K562 (cell line): ENCODE results near the gene OR6K6. TPM values are rescaled to one million over a fixed set of nuclear protein-coding genes. Genes with fewer than 3 reads are reported as not detected.

Experiments used
- ATF7 ChIP-seq: fragments of 450-650 bp; IDR thresholded peaks from 2 replicates; pipeline ENCODE4 v1.7.1; 2014; ENCODE audit warnings: mild to moderate bottlenecking, moderate library complexity
- BHLHE40 ChIP-seq: IDR thresholded peaks from 2 replicates; pipeline ENCODE4 v1.6.1; 2011; ENCODE audit warnings: low read length, improper control_type of control experiment
- CXXC5 ChIP-seq: fragments of 250-450 bp; sonication (Bioruptor Pico); IDR thresholded peaks from 2 replicates; pipeline ENCODE4 v1.8.0; 2022; ENCODE audit warnings: inconsistent platforms, mild to moderate bottlenecking, moderate library complexity
- EP300 ChIP-seq: IDR thresholded peaks from 2 replicates; pipeline ENCODE4 v1.6.1; 2012; ENCODE audit warnings: low read length, improper control_type of control experiment
- HOXB6 ChIP-seq: fragments of 250-450 bp; sonication (Bioruptor Pico); IDR thresholded peaks from 2 replicates; pipeline ENCODE4 v1.5.1; 2022; ENCODE audit warnings: mild to moderate bottlenecking, borderline replicate concordance
- LEF1 ChIP-seq: fragments of 450-650 bp; IDR thresholded peaks from 2 replicates; pipeline ENCODE4 v1.6.1; 2016; ENCODE audit warnings: mild to moderate bottlenecking
- MEIS2 ChIP-seq: fragments of 450-650 bp; IDR thresholded peaks from 2 replicates; pipeline ENCODE4 v1.6.1; 2014; ENCODE audit warnings: mild to moderate bottlenecking; ENCODE audit not compliant: partially characterized antibody
- MLX ChIP-seq, 2 experiments: fragments of 450-650 bp in 1 of 2; sonication (generic) in 1 of 2; formaldehyde crosslinking; conservative IDR thresholded peaks; 2 replicates each; pipeline versions ENCODE4 v1.4.0 to v1.8.1; 2020 to 2022; ENCODE audit warnings: mild to moderate bottlenecking in 1 of 2, missing genetic modification reagents in 1 of 2
- MNT ChIP-seq, 2 experiments: fragments of 450-650 bp; conservative IDR thresholded peaks; 2 replicates each; pipeline ENCODE4 v1.6.1; 2017; ENCODE audit warnings: mild to moderate bottlenecking in 2 of 2, moderate library complexity in 2 of 2
- NBN ChIP-seq: fragments of 450-650 bp; IDR thresholded peaks from 2 replicates; pipeline ENCODE4 v1.6.1; 2016; ENCODE audit warnings: low read depth, mild to moderate bottlenecking
- PHF8 ChIP-seq: fragments of 200-600 bp; sonication (generic); IDR thresholded peaks from 2 replicates; pipeline ENCODE4 v1.6.1; 2012; ENCODE audit warnings: mixed run types, mild to moderate bottlenecking, inconsistent platforms, low read length, moderate library complexity, borderline replicate concordance
- PKNOX1 ChIP-seq: fragments of 450-650 bp; IDR thresholded peaks from 2 replicates; pipeline ENCODE4 v1.6.1; 2016
- PRPF4 ChIP-seq: fragments of 200-400 bp; formaldehyde crosslinking; IDR thresholded peaks from one replicate; pipeline ENCODE4 v1.6.1; 2017; ENCODE audit warnings: low read length, low read depth, mild to moderate bottlenecking; ENCODE audit not compliant: insufficient read depth, poor library complexity, severe bottlenecking
- RBM25 ChIP-seq: fragments of 200-400 bp; formaldehyde crosslinking; IDR thresholded peaks from 2 replicates; pipeline ENCODE4 v1.6.1; 2018; ENCODE audit warnings: low read length, low read depth, moderate library complexity; ENCODE audit not compliant: severe bottlenecking
- RCOR1 ChIP-seq, 2 experiments: IDR thresholded peaks; 2 replicates each; pipeline ENCODE4 v1.6.1; 2012; ENCODE audit warnings: low read depth in 2 of 2, low read length in 2 of 2, borderline replicate concordance in 1 of 2, improper control_type of control experiment in 1 of 2
- RFX1 ChIP-seq: fragments of 450-650 bp; IDR thresholded peaks from 2 replicates; pipeline ENCODE4 v1.6.1; 2016; ENCODE audit warnings: mild to moderate bottlenecking, moderate library complexity
- SMARCE1 ChIP-seq: fragments of 450-650 bp; IDR thresholded peaks from 2 replicates; pipeline ENCODE4 v1.7.1; 2016; ENCODE audit warnings: mild to moderate bottlenecking
- SP1 ChIP-seq: sonication (generic); formaldehyde crosslinking; IDR thresholded peaks from 2 replicates; pipeline ENCODE4 v1.8.1; 2022; ENCODE audit warnings: mild to moderate bottlenecking, missing genetic modification reagents
- STAT5A ChIP-seq: IDR thresholded peaks from 2 replicates; pipeline ENCODE4 v1.6.1; 2012; ENCODE audit warnings: low read length, inconsistent platforms, borderline replicate concordance
- TCF7L2 ChIP-seq: fragments of 150-350 bp; IDR thresholded peaks from 2 replicates; pipeline ENCODE4 v1.6.1; 2016; ENCODE audit warnings: low read depth, mild to moderate bottlenecking, low read length, moderate library complexity
- TFAM ChIP-seq: fragments of 250-450 bp; sonication (Bioruptor Pico); conservative IDR thresholded peaks from 2 replicates; pipeline ENCODE4 v1.5.0; 2021; ENCODE audit warnings: mild to moderate bottlenecking, moderate library complexity
- ZNF239 ChIP-seq: fragments of 250-450 bp; sonication (Bioruptor Pico); IDR thresholded peaks from 2 replicates; pipeline ENCODE4 v1.4.0; 2020; ENCODE audit warnings: mild to moderate bottlenecking
- ZNF395 ChIP-seq: fragments of 200-800 bp; sonication (Bioruptor generic); IDR thresholded peaks from 2 replicates; pipeline ENCODE4 v1.6.1; 2017; ENCODE audit warnings: missing genetic modification characterization, missing compliant biosample characterization
- ZNF699 ChIP-seq: fragments of 250-450 bp; sonication (Bioruptor Pico); IDR thresholded peaks from 2 replicates; pipeline ENCODE4 v1.8.0; 2021; ENCODE audit warnings: mild to moderate bottlenecking, moderate library complexity; ENCODE audit not compliant: insufficient replicate concordance
- polyA plus RNA-seq, 8 experiments: library from polyadenylated mRNA; depleted of rRNA in 4 of 8; stranded (reverse) in 5 of 8; unstranded in 3 of 8; fragments of >200 nt; fragmentation: Nextera tagmentation in 2 of 8; fragmentation: Illumina TruSeq in 1 of 8; extraction: Ambion mirVana in 2 of 8; extraction: Trizol in 1 of 8; gene quantifications; 2 replicates each; pipeline versions ENCODE4 v1.2.1 to v1.2.3, GENCODE V29; 2011 to 2014; ENCODE audit warnings: inconsistent platforms in 1 of 8, missing spikeins in 1 of 8
- total RNA-seq, 7 experiments: library from RNA; depleted of rRNA in 6 of 7; stranded (reverse); fragments of >200 nt in 6 of 7; fragmentation: Illumina TruSeq in 2 of 7; extraction: Trizol in 2 of 7; gene quantifications; 2 replicates each; pipeline versions ENCODE4 v1.2.1 to v1.2.3, GENCODE V29; 2011 to 2021; ENCODE audit warnings: low replicate concordance in 1 of 7

OR6K6 gene
- total and polyA plus RNA-seq, 9 of the 15 experiments (the other 6 are each of a cell fraction or from before 2014, with no cell fraction given), result not detected

GRCh38 chr1:158728510-158729225 is 25.9 kb upstream of the OR6K6 start (continued):
- TF ChIP-seq PRPF4, result no peak
- TF ChIP-seq PKNOX1, result peak; percentile 38; the same call in 1 of the 2 replicates
- TF ChIP-seq BHLHE40, result no peak
- TF ChIP-seq EP300, result 0 out of 2 replicates have a peak, but pooled peaks have one; percentile 13
- no peak for TF ChIP-seq TCF7L2
- no peak for TF ChIP-seq ZNF239
- TF ChIP-seq MLX (CRISPR knock-in tag; conservative IDR thresholded peaks at IDR 0.05), result no peak
- no peak for TF ChIP-seq HOXB6
- peak; percentile 33; the same call in 1 of the 2 replicates for TF ChIP-seq CXXC5 (CRISPR knock-in tag)
- TF ChIP-seq NBN, result no peak
- peak; percentile 21; the same call in 1 of the 2 replicates for TF ChIP-seq ATF7
- peak; percentile 71 for TF ChIP-seq MEIS2
- TF ChIP-seq MNT (conservative IDR thresholded peaks at IDR 0.05), result 0 out of 4 replicates have a peak, but pooled peaks of 1 of the 2 experiments have one; percentile 6
- no peak for TF ChIP-seq ZNF699 (CRISPR knock-in tag)
- peak; percentile 98 for TF ChIP-seq RBM25
- TF ChIP-seq SMARCE1, result peak; percentile 69; the same call in 1 of the 2 replicates
- TF ChIP-seq ZNF395 (CRISPR knock-in tag), result no peak
- peak; percentile 32; the same call in 1 of the 2 replicates for TF ChIP-seq LEF1
- no peak for TF ChIP-seq RFX1
- no peak for TF ChIP-seq TFAM
- TF ChIP-seq PHF8, result no peak
- TF ChIP-seq RCOR1 (IDR thresholded peaks at IDR 0.05; ENCODE audit: borderline replicate concordance in 1 of 2, low read depth in 2 of 2, low read length in 2 of 2), result peak in 1 of 2 experiments; percentile 41; a peak in 1 of 4 replicates
- no peak for TF ChIP-seq STAT5A
- no peak for TF ChIP-seq SP1 (CRISPR knock-in tag)
